B cell (primary cell): ENCODE measurements around the gene IL1RAP.

Source experiments
- EZH2 ChIP-seq: IDR thresholded peaks from 2 replicates; pipeline ENCODE4 v1.6.1; 2012; ENCODE audit warnings: borderline replicate concordance, low read depth, mild to moderate bottlenecking, moderate library complexity, low read length; ENCODE audit not compliant: insufficient read depth, poor library complexity, severe bottlenecking
- TF ChIP-seq, protein P1 (sequence below): fragments of 200-600 bp; IDR thresholded peaks from one replicate; pipeline ENCODE4 v1.8.0; 2022; ENCODE audit warnings: antibody characterized with exemption, mild to moderate bottlenecking

DNA sequence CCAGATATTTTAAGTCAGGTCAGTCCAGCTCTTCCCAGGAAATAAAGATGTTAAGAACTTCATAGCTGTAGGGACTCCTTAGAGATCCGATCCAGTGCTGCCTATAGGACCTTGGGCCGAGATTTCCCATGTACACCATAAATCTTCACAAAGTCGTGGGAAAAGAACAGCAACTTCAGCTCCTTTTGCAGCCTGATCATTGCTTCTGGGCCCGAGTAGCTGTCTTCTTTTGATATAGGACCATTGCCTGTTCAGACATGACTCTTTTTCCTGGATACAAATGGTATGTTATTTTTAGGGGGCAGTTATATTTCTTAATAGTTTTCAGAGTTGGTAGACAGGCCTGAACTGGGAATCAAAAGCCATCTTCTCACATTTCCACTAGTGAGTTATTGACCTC lies 20.5 kb downstream of the IL1RAP start:
- TF ChIP-seq, protein P1, sequence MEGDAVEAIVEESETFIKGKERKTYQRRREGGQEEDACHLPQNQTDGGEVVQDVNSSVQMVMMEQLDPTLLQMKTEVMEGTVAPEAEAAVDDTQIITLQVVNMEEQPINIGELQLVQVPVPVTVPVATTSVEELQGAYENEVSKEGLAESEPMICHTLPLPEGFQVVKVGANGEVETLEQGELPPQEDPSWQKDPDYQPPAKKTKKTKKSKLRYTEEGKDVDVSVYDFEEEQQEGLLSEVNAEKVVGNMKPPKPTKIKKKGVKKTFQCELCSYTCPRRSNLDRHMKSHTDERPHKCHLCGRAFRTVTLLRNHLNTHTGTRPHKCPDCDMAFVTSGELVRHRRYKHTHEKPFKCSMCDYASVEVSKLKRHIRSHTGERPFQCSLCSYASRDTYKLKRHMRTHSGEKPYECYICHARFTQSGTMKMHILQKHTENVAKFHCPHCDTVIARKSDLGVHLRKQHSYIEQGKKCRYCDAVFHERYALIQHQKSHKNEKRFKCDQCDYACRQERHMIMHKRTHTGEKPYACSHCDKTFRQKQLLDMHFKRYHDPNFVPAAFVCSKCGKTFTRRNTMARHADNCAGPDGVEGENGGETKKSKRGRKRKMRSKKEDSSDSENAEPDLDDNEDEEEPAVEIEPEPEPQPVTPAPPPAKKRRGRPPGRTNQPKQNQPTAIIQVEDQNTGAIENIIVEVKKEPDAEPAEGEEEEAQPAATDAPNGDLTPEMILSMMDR: no peak
- no peak for TF ChIP-seq EZH2
